ENCODE results near the gene THRB. TPM values are rescaled to one million over a fixed set of nuclear protein-coding genes. Genes with fewer than 3 reads are reported as not detected.
A peak's percentile ranks its signal among the peaks of the same experiment; 100 is the strongest.

THRB gene
- total RNA-seq, 1 experiment from 2014 or later, result 0.69 TPM

DNA sequence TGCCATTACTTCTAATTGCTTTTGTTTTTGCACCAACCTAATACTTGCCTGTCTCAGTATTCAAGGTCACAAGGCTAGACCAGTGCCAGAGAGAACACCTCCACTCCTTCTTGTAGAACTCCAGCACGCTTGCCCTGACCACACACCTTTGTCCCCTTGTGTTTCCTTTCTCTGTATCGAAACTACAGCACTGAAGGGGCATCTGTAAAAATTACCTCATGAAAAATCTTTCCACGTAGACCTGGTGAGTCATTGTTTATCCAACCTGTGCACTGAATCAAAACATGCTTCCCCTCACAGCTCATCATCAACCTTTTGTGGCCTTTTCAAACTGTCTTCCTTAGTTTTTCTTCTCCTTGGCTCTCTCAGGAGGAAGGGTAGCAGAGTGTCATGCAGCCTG lies 259.5 kb downstream of the THRB start:
- peak; percentile 53 for DNase-seq (ENCODE audit: low read depth)

GRCh38 chr3:24232784-24233183 lies 261.9 kb downstream of the THRB start:
- no peak for DNase-seq (ENCODE audit: low read depth)

DNA sequence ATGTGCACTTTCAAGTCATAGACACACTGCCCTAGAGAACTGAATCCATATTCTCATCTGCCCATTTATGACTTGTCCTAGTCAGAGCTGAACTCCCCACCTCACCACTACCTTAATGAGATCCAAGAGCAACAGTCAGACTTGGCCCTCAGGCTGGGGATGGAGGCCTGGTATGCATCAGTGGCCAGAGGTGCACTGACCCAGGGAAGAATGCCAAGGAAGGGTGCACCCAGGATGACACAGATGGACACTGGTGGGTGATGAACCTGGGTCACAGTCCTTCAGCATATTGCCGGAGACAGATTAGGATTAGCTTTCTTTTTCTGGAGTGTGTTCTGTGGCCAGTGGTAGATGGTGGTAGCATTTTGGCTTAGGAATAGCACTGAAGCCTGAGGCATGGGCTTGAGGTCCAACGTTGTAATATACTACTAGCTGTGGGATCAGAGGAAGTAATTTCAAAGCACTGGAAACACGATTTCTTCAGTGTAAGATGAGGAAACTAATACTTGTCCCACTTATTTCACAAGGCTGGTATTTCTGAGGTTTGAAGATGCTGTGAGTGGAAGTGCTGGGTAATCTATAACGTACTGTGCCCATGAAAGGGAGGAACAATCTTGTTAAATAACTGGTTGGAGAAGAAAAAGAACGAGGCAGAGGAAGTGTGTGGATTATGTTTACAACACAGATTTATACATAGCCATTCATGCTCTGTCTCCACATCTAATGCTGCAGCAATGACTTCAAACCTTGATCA lies 265.0 kb downstream of the THRB start:
- no peak for DNase-seq (ENCODE audit: low read depth)

DNA sequence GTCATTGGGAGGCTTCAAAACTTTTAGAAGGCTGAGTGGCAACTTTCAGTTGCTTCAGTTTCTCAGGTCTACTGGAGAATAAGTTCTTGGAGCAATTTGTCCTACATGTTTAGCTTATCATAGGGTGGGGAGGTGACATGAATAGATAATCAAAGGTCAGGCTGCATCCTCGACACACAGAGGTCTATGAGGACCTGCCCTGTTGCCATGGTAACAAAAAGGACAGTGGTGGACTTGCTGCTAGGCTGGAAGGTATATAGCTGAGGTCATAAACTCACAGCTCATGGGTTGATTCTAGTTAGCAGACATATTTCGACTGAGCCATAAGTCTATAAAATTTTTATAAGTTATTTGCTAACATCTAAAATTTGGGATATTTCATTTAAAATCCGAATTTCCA lies 267.0 kb downstream of the THRB start:
- no peak for DNase-seq (ENCODE audit: low read depth)

GRCh38 chr3:24226397-24226796 lies 268.3 kb downstream of the THRB start:
- DNase-seq (ENCODE audit: low read depth), result no peak

DNA sequence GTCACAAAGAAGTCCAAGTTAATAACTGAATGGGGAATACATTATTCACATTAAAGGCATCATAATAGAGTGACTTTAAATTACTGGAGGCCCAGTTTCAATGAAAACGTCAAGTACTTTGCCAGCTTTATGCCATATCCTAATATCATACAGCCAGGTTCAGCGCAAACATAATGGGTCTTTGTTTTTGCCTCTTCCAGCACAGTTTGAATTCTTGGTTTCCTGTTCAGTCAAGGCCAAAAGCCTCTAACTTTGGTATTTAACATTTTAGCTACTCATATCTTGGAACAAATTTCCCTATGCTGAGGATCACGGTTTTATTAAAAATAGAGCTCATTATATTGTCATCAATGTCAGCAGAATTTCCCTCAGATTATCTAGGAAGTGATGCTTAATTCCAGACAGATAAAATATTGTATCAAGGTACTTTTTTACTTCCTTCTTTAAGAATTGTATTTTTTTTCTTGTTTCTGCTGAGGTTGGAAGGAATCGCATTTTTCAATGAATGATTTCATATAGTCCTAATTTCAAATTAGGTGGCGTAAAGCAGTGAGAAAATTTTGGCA lies 269.2 kb downstream of the THRB start:
- no peak for DNase-seq (ENCODE audit: low read depth)

- DNase-seq (ENCODE audit: low read depth), result no peak
Observed at GRCh38 chr3:24224666-24225384, 269.8 kb downstream of the THRB start.

GRCh38 chr3:24222165-24222805 lies 272.4 kb downstream of the THRB start:
- peak; percentile 70 for DNase-seq (ENCODE audit: low read depth)

- peak; percentile 94 for DNase-seq (ENCODE audit: low read depth)
Observed at GRCh38 chr3:24220859-24221657, 273.6 kb downstream of the THRB start.

GRCh38 chr3:24215502-24215901 lies 279.1 kb downstream of the THRB start:
- DNase-seq (ENCODE audit: low read depth), result no peak

DNA sequence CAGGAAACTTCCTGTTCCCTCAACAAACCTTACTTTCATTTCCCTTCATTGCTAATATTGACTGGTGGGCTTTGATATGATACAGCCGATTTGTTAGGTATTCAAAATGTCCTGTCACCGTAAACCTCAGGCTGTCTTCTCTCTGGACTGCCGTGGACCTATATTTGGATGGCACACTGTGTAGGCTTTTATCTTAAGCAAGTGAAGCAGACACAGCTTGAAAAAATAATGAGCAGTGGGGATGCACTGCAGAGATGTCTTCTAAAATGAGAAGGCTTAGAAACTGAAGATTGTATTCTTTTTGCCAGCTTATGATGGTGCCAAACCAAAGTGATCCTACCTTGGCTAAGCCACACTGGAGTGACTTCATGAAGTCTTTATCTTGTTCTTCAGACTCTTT lies 283.3 kb downstream of the THRB start:
- no peak for DNase-seq (ENCODE audit: low read depth)

DNA sequence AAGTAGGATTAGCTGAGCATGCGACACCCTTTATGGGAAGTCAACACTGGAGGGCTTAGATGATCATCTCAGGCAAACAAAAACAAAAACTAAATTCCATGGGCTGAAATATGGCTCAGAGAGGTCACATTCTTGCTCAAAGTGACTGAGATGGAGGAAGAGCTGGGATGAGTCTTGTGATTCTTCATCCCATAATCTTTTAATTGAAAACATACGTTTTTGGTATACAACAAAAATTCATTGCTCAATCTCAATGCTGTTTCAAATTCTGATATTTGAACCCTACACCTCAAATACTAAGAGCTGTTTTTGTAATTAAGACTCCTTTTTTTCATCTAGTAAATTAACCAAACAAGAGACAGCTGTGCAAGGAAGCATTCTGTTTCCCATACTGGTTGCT lies 292.6 kb downstream of the THRB start:
- no peak for DNase-seq (ENCODE audit: low read depth)

- DNase-seq (ENCODE audit: low read depth), result no peak
Observed at GRCh38 chr3:24201301-24201700, 293.3 kb downstream of the THRB start.

DNA sequence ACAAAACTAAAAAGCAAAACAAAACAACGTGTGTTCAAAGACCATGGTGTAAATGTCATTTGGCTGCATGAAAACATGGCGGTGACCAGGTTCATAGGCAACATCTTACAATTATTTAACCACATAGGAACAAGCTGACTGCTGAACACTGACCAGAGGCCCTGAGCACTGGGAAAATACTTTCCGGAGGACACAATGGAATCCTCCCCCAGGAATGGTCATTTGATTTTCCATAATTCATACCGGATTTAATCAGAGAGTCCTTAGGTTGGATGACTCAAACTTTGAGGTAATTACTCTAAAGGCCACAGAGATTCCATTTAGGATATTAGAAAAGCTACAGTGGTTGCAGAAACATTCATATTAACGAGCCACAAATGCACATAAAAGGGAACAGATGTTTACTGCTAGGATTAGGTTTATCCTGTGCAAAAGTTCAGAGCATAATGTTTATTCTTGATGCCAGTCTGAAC lies 294.8 kb downstream of the THRB start:
- DNase-seq (ENCODE audit: low read depth), result peak; percentile 42

DNA sequence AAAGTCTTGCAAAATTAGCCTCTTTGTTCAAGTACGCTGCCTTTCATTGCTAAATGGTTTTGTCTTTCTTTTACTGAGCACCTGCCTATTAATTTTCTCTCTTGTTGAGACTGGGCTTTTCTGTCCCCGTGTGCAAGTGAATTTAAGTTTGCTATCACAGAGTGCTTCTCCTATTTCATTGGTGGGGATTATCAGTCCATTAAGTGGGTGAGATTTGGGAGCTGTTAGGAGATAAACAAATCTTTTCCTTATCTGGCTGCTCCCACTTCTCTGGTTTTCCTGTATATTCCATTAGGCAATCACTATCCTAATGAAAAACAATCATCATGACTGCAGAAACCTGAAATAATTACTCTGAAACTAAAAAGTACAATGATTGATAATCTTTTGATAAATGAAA lies 295.4 kb downstream of the THRB start:
- DNase-seq (ENCODE audit: low read depth), result no peak

DNA sequence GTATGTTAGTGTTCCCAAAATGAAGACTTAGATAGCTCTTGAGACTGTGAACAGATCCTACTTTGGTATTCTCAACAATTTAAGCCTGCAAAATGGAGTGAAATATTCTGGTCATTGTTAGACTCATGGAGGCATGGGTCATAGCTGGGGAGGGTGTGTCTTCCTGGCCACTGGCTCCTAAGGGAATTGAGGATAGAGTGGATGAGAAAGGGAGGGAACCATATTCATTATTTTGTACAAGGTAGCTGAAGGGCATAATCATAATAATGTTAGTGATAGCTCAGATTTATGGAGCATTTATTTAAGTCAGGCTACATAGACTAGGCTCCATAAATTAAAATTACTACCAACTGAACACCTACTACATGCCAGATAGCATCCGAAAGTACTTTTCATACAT lies 295.9 kb downstream of the THRB start:
- DNase-seq (ENCODE audit: low read depth), result no peak

DNA sequence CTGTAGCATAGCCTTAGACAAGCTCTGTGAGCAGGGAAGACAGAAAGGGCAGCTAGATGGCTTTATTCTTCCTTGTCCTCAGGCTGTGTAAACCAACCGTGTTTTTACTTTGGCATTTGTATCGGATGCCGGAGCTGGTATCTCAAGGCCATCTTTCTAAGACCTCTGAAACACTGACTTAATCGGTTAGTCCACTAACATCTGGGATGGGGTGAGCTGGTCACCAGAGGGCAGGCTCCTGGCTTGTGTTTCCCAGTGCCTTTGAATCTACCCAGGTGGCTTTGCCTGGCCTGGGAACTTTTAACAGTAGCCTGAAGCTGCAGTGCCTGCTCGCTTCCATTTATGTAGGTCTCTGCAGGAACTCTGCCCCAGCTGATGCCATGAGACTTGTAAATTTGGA lies 296.8 kb downstream of the THRB start:
- no peak for DNase-seq (ENCODE audit: low read depth)

GRCh38 chr3:24196526-24196925 lies 298.1 kb downstream of the THRB start:
- DNase-seq (ENCODE audit: low read depth), result peak; percentile 39

GRCh38 chr3:24195504-24196230 lies 299.0 kb downstream of the THRB start:
- DNase-seq (ENCODE audit: low read depth), result no peak

- DNase-seq (ENCODE audit: low read depth), result no peak
Observed at GRCh38 chr3:24192469-24193056, 302.1 kb downstream of the THRB start.
